Mammary epithelial cell (primary cell): Measurements from ENCODE around the gene BCL2L1.

Source experiments
- EZH2 ChIP-seq: IDR thresholded peaks from 2 replicates; pipeline ENCODE4 v1.6.1; 2012; ENCODE audit warnings: low read length, inconsistent platforms, borderline replicate concordance
- TF ChIP-seq, protein P1 (sequence below), 2 donors: IDR thresholded peaks in 1 of 2; conservative IDR thresholded peaks in 1 of 2; 2 replicates each; pipeline ENCODE4 v1.5.1; 2011 to 2012; ENCODE audit warnings: inconsistent platforms in 2 of 2, low read length in 2 of 2, mild to moderate bottlenecking in 2 of 2, control low read depth in 1 of 2, low read depth in 1 of 2; ENCODE audit not compliant: insufficient read depth in 1 of 2; ENCODE audit errors: extremely low read depth in 1 of 2

- TF ChIP-seq, protein P1, sequence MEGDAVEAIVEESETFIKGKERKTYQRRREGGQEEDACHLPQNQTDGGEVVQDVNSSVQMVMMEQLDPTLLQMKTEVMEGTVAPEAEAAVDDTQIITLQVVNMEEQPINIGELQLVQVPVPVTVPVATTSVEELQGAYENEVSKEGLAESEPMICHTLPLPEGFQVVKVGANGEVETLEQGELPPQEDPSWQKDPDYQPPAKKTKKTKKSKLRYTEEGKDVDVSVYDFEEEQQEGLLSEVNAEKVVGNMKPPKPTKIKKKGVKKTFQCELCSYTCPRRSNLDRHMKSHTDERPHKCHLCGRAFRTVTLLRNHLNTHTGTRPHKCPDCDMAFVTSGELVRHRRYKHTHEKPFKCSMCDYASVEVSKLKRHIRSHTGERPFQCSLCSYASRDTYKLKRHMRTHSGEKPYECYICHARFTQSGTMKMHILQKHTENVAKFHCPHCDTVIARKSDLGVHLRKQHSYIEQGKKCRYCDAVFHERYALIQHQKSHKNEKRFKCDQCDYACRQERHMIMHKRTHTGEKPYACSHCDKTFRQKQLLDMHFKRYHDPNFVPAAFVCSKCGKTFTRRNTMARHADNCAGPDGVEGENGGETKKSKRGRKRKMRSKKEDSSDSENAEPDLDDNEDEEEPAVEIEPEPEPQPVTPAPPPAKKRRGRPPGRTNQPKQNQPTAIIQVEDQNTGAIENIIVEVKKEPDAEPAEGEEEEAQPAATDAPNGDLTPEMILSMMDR (conservative IDR thresholded peaks at IDR 0.05 in 1 of 2, IDR thresholded peaks at IDR 0.05 in 1 of 2; ENCODE audit: extremely low read depth in 1 of 2, insufficient read depth in 1 of 2, low read depth in 1 of 2, low read length in 2 of 2): no peak
- TF ChIP-seq EZH2: no peak
These were observed 33.5 kb downstream of the BCL2L1 start for GRCh38 chr20:31689141-31689540.
